Neural crest cell (in vitro differentiated cells): ENCODE measurements around the gene TAPBPL. TPM values are rescaled to one million over a fixed set of nuclear protein-coding genes. Genes with fewer than 3 reads are reported as not detected.

Source experiments
- DNase-seq: peaks from one replicate; pipeline ENCODE4 v3.0.0; 2021; ENCODE audit warnings: low read depth, mixed read lengths, low spot score
- H3K27ac Mint-ChIP-seq: one replicate; pipeline ENCODE4 v1.8.0; 2021; ENCODE audit warnings: mild to moderate bottlenecking, mixed read lengths; ENCODE audit not compliant: unreplicated experiment
- H3K27me3 Mint-ChIP-seq: 2 replicates; pipeline ENCODE4 v1.8.0; 2021; ENCODE audit warnings: low read depth, mild to moderate bottlenecking, mixed read lengths
- H3K36me3 Mint-ChIP-seq: 2 replicates; pipeline ENCODE4 v1.8.0; 2021; ENCODE audit warnings: low read depth, mild to moderate bottlenecking, mixed read lengths
- H3K4me1 Mint-ChIP-seq: 2 replicates; pipeline ENCODE4 v1.8.0; 2021; ENCODE audit warnings: mixed read lengths
- H3K4me3 Mint-ChIP-seq: one replicate; pipeline ENCODE4 v1.8.0; 2021; ENCODE audit warnings: mild to moderate bottlenecking, mixed read lengths
- H3K9me3 Mint-ChIP-seq: 2 replicates; pipeline ENCODE4 v1.8.0; 2021; ENCODE audit warnings: mixed read lengths
- CTCF ChIP-seq: fragments of 200-600 bp; sonication (generic); conservative IDR thresholded peaks from 2 replicates; pipeline ENCODE4 v1.5.0; 2021; ENCODE audit warnings: antibody characterized with exemption, mild to moderate bottlenecking
- total RNA-seq: library from RNA; stranded (reverse); gene quantifications from 2 replicates; pipeline ENCODE4 v1.2.1, GENCODE V29; 2021

Gene TAPBPL
- total RNA-seq, 1 donor from 2014 or later, result 1.2 TPM

- no peak overlapping the region for H3K27ac Mint-ChIP-seq
- H3K4me1 Mint-ChIP-seq, result peaks cover 15% of the 10 kb centered on the region
- H3K4me3 Mint-ChIP-seq, result no peak overlapping the region
- no peak for TF ChIP-seq CTCF
- H3K36me3 Mint-ChIP-seq, result no peaks in the 10 kb centered on the region
- H3K9me3 Mint-ChIP-seq, result no peaks in the 10 kb centered on the region
- H3K27me3 Mint-ChIP-seq, result no peaks in the 10 kb centered on the region
- no peak for DNase-seq
Measured at GRCh38 chr12:6432991-6433390, 18.9 kb upstream of the TAPBPL start.

- Mint-ChIP-seq H3K4me1 (peaks cover 15% of the 10 kb centered on the region), H3K36me3 (no peaks in the 10 kb centered on the region), H3K4me3 (no peak overlapping the region), H3K27ac (no peak overlapping the region), H3K27me3 (no peaks in the 10 kb centered on the region), H3K9me3 (no peaks in the 10 kb centered on the region)
- no peak for TF ChIP-seq CTCF
- DNase-seq, result no peak
Measured at GRCh38 chr12:6434205-6435140, 17.4 kb upstream of the TAPBPL start.

GRCh38 chr12:6435961-6436715, 15.7 kb upstream of the TAPBPL start:
- Mint-ChIP-seq H3K4me1 (peaks cover 2% of the 10 kb centered on the region), H3K27ac (no peak overlapping the region), H3K4me3 (no peak overlapping the region), H3K9me3 (no peaks in the 10 kb centered on the region), H3K36me3 (no peaks in the 10 kb centered on the region), H3K27me3 (no peaks in the 10 kb centered on the region)
- no peak for TF ChIP-seq CTCF
- no peak for DNase-seq

- H3K4me3 Mint-ChIP-seq, result no peak overlapping the region
- H3K4me1 Mint-ChIP-seq, result no peaks in the 10 kb centered on the region
- no peak for DNase-seq
- no peaks in the 10 kb centered on the region for H3K27me3 Mint-ChIP-seq
- H3K36me3 Mint-ChIP-seq, result no peaks in the 10 kb centered on the region
- no peaks in the 10 kb centered on the region for H3K9me3 Mint-ChIP-seq
- no peak for TF ChIP-seq CTCF
- no peak overlapping the region for H3K27ac Mint-ChIP-seq
Measured at GRCh38 chr12:6437586-6437985, 14.3 kb upstream of the TAPBPL start.

GRCh38 chr12:6438345-6438744, 13.5 kb upstream of the TAPBPL start:
- Mint-ChIP-seq H3K27me3 (no peaks in the 10 kb centered on the region), H3K4me1 (no peaks in the 10 kb centered on the region), H3K27ac (no peak overlapping the region), H3K36me3 (no peaks in the 10 kb centered on the region), H3K9me3 (no peaks in the 10 kb centered on the region), H3K4me3 (no peak overlapping the region)
- no peak for TF ChIP-seq CTCF
- DNase-seq, result no peak
